Endodermal cell (in vitro differentiated cells): ENCODE data around the gene ARHGAP40. TPM values are rescaled to one million over a fixed set of nuclear protein-coding genes. Genes with fewer than 3 reads are reported as not detected.

Source experiments
- DNase-seq: peaks from one replicate; pipeline ENCODE4 v3.0.0-alpha.2; 2017
- H3K27ac ChIP-seq: 2 replicates; pipeline ENCODE4 v1.5.1; 2013; ENCODE audit warnings: mild to moderate bottlenecking, low read depth, low read length, moderate library complexity
- H3K27me3 ChIP-seq: 2 replicates; pipeline ENCODE4 v1.6.1; 2013; ENCODE audit warnings: mild to moderate bottlenecking, low read length, moderate library complexity; ENCODE audit not compliant: insufficient read depth, control insufficient read depth, poor library complexity, severe bottlenecking
- H3K36me3 ChIP-seq: 2 replicates; pipeline ENCODE4 v1.7.0; 2013; ENCODE audit warnings: mild to moderate bottlenecking, low read length, moderate library complexity; ENCODE audit not compliant: control insufficient read depth, insufficient read depth
- H3K4me1 ChIP-seq: one replicate; pipeline ENCODE4 v1.7.0; 2013; ENCODE audit warnings: low read length; ENCODE audit not compliant: control insufficient read depth, insufficient read depth
- H3K4me3 ChIP-seq: 2 replicates; pipeline ENCODE4 v1.5.1; 2013; ENCODE audit warnings: mild to moderate bottlenecking, low read length, moderate library complexity
- H3K9ac ChIP-seq: 2 replicates; pipeline ENCODE4 v1.6.1; 2013; ENCODE audit warnings: mild to moderate bottlenecking, low read length, moderate library complexity; ENCODE audit not compliant: poor library complexity, severe bottlenecking; ENCODE audit errors: extremely low read depth
- H3K9me3 ChIP-seq: 2 replicates; pipeline ENCODE4 v1.6.1; 2013; ENCODE audit warnings: mild to moderate bottlenecking, low read length, moderate library complexity; ENCODE audit not compliant: control insufficient read depth
- H3K27ac Mint-ChIP-seq: 2 replicates; pipeline ENCODE4 v1.8.0; 2020; ENCODE audit warnings: mixed read lengths
- H3K27me3 Mint-ChIP-seq: 2 replicates; pipeline ENCODE4 v1.8.0; 2021; ENCODE audit warnings: mild to moderate bottlenecking, mixed read lengths; ENCODE audit not compliant: insufficient read depth
- H3K36me3 Mint-ChIP-seq: 2 replicates; pipeline ENCODE4 v1.8.0; 2020; ENCODE audit warnings: low read depth, mixed read lengths
- H3K4me1 Mint-ChIP-seq: 2 replicates; pipeline ENCODE4 v1.8.0; 2020; ENCODE audit warnings: mixed read lengths
- H3K4me3 Mint-ChIP-seq: 2 replicates; pipeline ENCODE4 v1.8.0; 2020; ENCODE audit warnings: mild to moderate bottlenecking, moderate library complexity, mixed read lengths
- H3K9me3 Mint-ChIP-seq: 2 replicates; pipeline ENCODE4 v1.8.0; 2020; ENCODE audit warnings: mild to moderate bottlenecking, mixed read lengths
- WGBS, 2 experiments: methylation state at CpG; one replicate each; pipeline versions ENCODE4 v1.1.5 to v1.1.7; 2013; ENCODE audit warnings: missing lambda C conversion rate in 2 of 2, mixed read lengths in 1 of 2; ENCODE audit not compliant: insufficient coverage in 1 of 2, insufficient read length in 1 of 2; 5-methylcytosine and 5-hydroxymethylcytosine counted together
- total RNA-seq, 2 donors: library from RNA; stranded (reverse); fragmentation: NEBNext Ultra II Directional in 1 of 2; extraction: Animal tissue kit (Norgen Biotek cat#: 25700) in 1 of 2; gene quantifications; 2 replicates in 1 of 2; 3 replicates in 1 of 2; pipeline ENCODE4 v1.2.1, GENCODE V29; 2021
- TF ChIP-seq, protein P1 (sequence below): fragments of 200-600 bp; sonication (generic); conservative IDR thresholded peaks from 2 replicates; pipeline ENCODE4 v1.5.0; 2021; ENCODE audit warnings: antibody characterized with exemption, mild to moderate bottlenecking

The ARHGAP40 gene
- total RNA-seq, 2 donors from 2014 or later = 5.5 to 18.5 TPM

- no peak for DNase-seq
- H3K9ac ChIP-seq = no peak overlapping the region
- H3K27me3 ChIP-seq = no peaks in the 10 kb centered on the region
- H3K27ac Mint-ChIP-seq = no peak overlapping the region
- peaks cover 41% of the 10 kb centered on the region for H3K4me1 Mint-ChIP-seq
- H3K9me3 Mint-ChIP-seq = no peaks in the 10 kb centered on the region
- no peaks in the 10 kb centered on the region for H3K9me3 ChIP-seq
- TF ChIP-seq, protein P1, sequence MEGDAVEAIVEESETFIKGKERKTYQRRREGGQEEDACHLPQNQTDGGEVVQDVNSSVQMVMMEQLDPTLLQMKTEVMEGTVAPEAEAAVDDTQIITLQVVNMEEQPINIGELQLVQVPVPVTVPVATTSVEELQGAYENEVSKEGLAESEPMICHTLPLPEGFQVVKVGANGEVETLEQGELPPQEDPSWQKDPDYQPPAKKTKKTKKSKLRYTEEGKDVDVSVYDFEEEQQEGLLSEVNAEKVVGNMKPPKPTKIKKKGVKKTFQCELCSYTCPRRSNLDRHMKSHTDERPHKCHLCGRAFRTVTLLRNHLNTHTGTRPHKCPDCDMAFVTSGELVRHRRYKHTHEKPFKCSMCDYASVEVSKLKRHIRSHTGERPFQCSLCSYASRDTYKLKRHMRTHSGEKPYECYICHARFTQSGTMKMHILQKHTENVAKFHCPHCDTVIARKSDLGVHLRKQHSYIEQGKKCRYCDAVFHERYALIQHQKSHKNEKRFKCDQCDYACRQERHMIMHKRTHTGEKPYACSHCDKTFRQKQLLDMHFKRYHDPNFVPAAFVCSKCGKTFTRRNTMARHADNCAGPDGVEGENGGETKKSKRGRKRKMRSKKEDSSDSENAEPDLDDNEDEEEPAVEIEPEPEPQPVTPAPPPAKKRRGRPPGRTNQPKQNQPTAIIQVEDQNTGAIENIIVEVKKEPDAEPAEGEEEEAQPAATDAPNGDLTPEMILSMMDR = no peak
- H3K4me1 ChIP-seq = peaks cover 19% of the 10 kb centered on the region
- H3K4me3 Mint-ChIP-seq = no peak overlapping the region
- H3K4me3 ChIP-seq = no peak overlapping the region
- no peak overlapping the region for H3K27ac ChIP-seq
- no peaks in the 10 kb centered on the region for H3K27me3 Mint-ChIP-seq
- peaks cover 19% of the 10 kb centered on the region for H3K36me3 Mint-ChIP-seq
- H3K36me3 ChIP-seq = peaks cover 15% of the 10 kb centered on the region
- 88 to 92% methylated on average over 2 to 4 of the region's 4 CpGs for WGBS, 2 experiments
Observed at GRCh38 chr20:38579921-38580320, 21.7 kb upstream of the ARHGAP40 start.

DNA sequence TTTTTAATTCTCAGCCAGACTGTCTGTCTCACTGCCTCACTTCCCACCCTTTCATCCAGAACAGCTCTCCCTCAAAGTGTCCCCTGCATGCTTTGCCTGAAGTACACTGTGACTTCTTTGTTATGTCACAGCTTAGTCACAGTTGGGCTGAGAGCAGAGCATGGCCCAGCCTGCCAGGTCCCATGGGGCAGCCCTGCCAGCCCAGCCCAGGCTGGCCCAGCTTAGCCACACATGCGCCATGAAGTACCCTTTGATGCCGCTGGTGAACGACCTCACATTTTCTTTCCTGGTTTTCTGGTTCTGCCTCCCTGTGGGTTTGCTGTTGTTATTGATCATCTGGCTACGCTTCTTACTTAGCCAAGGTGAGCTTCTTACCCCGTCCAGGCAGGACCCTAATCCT lies 20.6 kb upstream of the ARHGAP40 start, which contains the start of gene ADIG:
ADIG (plus strand) TSS at position 185 of the 400 bp plus-strand sequence; CDS start at position 239, 54 bp downstream.
- no peak within 1 kb of the TSS for H3K9ac ChIP-seq
- no peaks in the 10 kb centered on the region for H3K27me3 ChIP-seq
- Mint-ChIP-seq H3K36me3 (peaks cover 9% of the 10 kb centered on the region), H3K9me3 (no peaks in the 10 kb centered on the region), H3K27ac (peak within 1 kb of the TSS; percentile 58), H3K27me3 (no peaks in the 10 kb centered on the region), H3K4me1 (peaks cover 41% of the 10 kb centered on the region), H3K4me3 (no peak within 1 kb of the TSS)
- no peaks in the 10 kb centered on the region for H3K9me3 ChIP-seq
- H3K4me3 ChIP-seq = no peak within 1 kb of the TSS
- H3K36me3 ChIP-seq = peaks cover 4% of the 10 kb centered on the region
- no peak within 1 kb of the TSS for H3K27ac ChIP-seq
- peaks cover 19% of the 10 kb centered on the region for H3K4me1 ChIP-seq
- WGBS, 2 experiments = 85 to 90% methylated on average over 3 to 5 of the region's 5 CpGs
- TF ChIP-seq, protein P1 = no peak
- DNase-seq = no peak

GRCh38 chr20:38581830-38582358 lies 19.7 kb upstream of the ARHGAP40 start:
- Mint-ChIP-seq H3K4me1 (peaks cover 44% of the 10 kb centered on the region), H3K9me3 (no peaks in the 10 kb centered on the region), H3K4me3 (no peak overlapping the region), H3K27me3 (no peaks in the 10 kb centered on the region), H3K27ac (no peak overlapping the region), H3K36me3 (peaks cover 2% of the 10 kb centered on the region)
- Histone ChIP-seq H3K27ac (no peak overlapping the region), H3K9ac (no peak overlapping the region), H3K4me3 (no peak overlapping the region), H3K36me3 (no peaks in the 10 kb centered on the region), H3K4me1 (peaks cover 19% of the 10 kb centered on the region), H3K27me3 (no peaks in the 10 kb centered on the region), H3K9me3 (no peaks in the 10 kb centered on the region)
- TF ChIP-seq, protein P1 = no peak
- DNase-seq = no peak
- WGBS, 2 experiments = 91 to 95% methylated on average over 2 to 4 of the region's 4 CpGs
